WERI-Rb-1 (cell line): ENCODE results near the gene USP2.

ENCODE experiments used
- DNase-seq: peaks from one replicate; pipeline ENCODE4 v3.0.0-alpha.2; 2020
- H3K27ac ChIP-seq: fragments of 250-450 bp; sonication (Bioruptor Pico); 2 replicates; pipeline ENCODE4 v1.5.1; 2020; ENCODE audit warnings: mild to moderate bottlenecking, moderate library complexity
- H3K27me3 ChIP-seq: fragments of 250-450 bp; sonication (Bioruptor Pico); 2 replicates; pipeline ENCODE4 v1.5.1; 2021; ENCODE audit warnings: mild to moderate bottlenecking, low read depth, moderate library complexity; ENCODE audit not compliant: insufficient read depth, severe bottlenecking
- H3K36me3 ChIP-seq: fragments of 250-450 bp; sonication (Bioruptor Pico); 2 replicates; pipeline ENCODE4 v1.5.1; 2020; ENCODE audit warnings: mild to moderate bottlenecking, moderate library complexity
- H3K4me3 ChIP-seq: 2 replicates; pipeline ENCODE4 v1.5.1; 2011; ENCODE audit warnings: low read depth, mild to moderate bottlenecking, control low read depth, low read length
- H3K9me3 ChIP-seq: fragments of 250-450 bp; sonication (Bioruptor Pico); 2 replicates; pipeline ENCODE4 v1.5.1; 2021; ENCODE audit warnings: mild to moderate bottlenecking, moderate library complexity; ENCODE audit not compliant: severe bottlenecking
- CTCF ChIP-seq: IDR thresholded peaks from 2 replicates; pipeline ENCODE4 v1.5.1; 2011; ENCODE audit warnings: low read depth, mild to moderate bottlenecking, control low read depth, inconsistent platforms, low read length

USP2 gene

GRCh38 chr11:119377961-119378667 is 3.4 kb downstream of the USP2 start:
- Histone ChIP-seq H3K36me3 (no peaks in the 10 kb centered on the region), H3K27ac (peak overlapping the region; percentile 46), H3K9me3 (no peaks in the 10 kb centered on the region), H3K27me3 (peaks cover 2% of the 10 kb centered on the region), H3K4me3 (no peak overlapping the region)
- peak; percentile 92 for DNase-seq
- no peak for TF ChIP-seq CTCF

- H3K4me3 ChIP-seq: no peak overlapping the region
- no peak for DNase-seq
- no peak for TF ChIP-seq CTCF
Observed at GRCh38 chr11:119377112-119377901, 4.2 kb downstream of the USP2 start.

GRCh38 chr11:119376197-119376847 is 5.2 kb downstream of the USP2 start:
- Histone ChIP-seq H3K36me3 (no peaks in the 10 kb centered on the region), H3K27me3 (no peaks in the 10 kb centered on the region), H3K27ac (peak overlapping the region; percentile 48), H3K9me3 (no peaks in the 10 kb centered on the region), H3K4me3 (no peak overlapping the region)
- no peak for TF ChIP-seq CTCF
- DNase-seq: no peak

More at GRCh38 chr11:119377112-119377901, 4.2 kb downstream of the USP2 start:
- peak overlapping the region; percentile 46; the same call in 1 of the 2 replicates for H3K27ac ChIP-seq
- no peaks in the 10 kb centered on the region for H3K27me3 ChIP-seq
- H3K9me3 ChIP-seq: no peaks in the 10 kb centered on the region
- no peaks in the 10 kb centered on the region for H3K36me3 ChIP-seq

- DNase-seq: peak; percentile 85
- peak overlapping the region; percentile 48 for H3K27ac ChIP-seq
- no peak for TF ChIP-seq CTCF
- no peaks in the 10 kb centered on the region for H3K36me3 ChIP-seq
- no peaks in the 10 kb centered on the region for H3K27me3 ChIP-seq
- no peak overlapping the region for H3K4me3 ChIP-seq
- no peaks in the 10 kb centered on the region for H3K9me3 ChIP-seq
Observed at GRCh38 chr11:119375337-119376196, 5.9 kb downstream of the USP2 start.

- H3K27ac ChIP-seq: peak overlapping the region; percentile 48
- no peak for DNase-seq
Observed at GRCh38 chr11:119374632-119375336, 6.7 kb downstream of the USP2 start.

More at GRCh38 chr11:119374632-119375336, 6.7 kb downstream of the USP2 start:
- Histone ChIP-seq H3K4me3 (no peak overlapping the region), H3K9me3 (no peaks in the 10 kb centered on the region), H3K27me3 (no peaks in the 10 kb centered on the region), H3K36me3 (no peaks in the 10 kb centered on the region)
- TF ChIP-seq CTCF: no peak
